LNCAP (cell line): ENCODE data around the gene FIZ1.

ENCODE experiments used
- CTCF ChIP-seq: fragments of 450-650 bp; IDR thresholded peaks from 2 replicates; pipeline ENCODE4 v1.5.1; 2017; ENCODE audit warnings: mild to moderate bottlenecking

FIZ1 gene

DNA sequence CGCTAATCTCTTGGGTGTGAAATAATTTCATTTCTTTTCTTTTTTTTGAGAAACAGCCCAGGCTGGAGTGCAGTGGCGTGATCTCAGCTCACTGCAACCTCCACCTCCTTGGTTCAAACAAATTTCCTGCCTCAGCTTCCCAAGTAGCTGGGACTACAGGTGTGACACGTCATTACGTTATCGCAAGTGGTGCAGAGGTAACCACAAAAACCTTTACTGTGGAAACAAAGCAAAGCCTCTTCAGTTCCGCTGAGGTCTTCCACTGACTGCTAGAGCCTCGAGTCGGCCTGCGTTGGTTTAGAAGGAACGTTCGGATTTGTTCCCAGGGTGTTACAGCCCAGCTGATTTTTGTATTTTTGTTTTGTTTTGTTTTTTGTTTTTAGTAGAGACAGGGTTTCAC lies 27.0 kb upstream of the FIZ1 start:
- TF ChIP-seq CTCF: no peak

DNA sequence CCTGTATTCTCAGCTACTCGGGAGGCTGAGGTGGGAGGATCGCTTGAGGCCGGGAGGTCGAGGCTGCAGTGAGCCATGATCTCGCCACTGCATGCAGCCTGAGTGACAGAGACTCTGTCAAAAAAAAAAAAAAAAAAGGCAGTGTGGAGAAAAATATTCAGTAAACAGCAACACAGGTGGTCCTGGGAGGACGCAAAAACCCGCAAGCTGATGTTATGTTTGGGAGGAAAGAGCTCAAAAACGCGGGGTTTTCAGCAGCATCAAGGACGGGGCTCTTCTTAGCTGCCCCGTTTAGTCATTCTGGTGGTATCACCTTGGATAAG lies 25.6 kb upstream of the FIZ1 start:
- TF ChIP-seq CTCF: no peak

DNA sequence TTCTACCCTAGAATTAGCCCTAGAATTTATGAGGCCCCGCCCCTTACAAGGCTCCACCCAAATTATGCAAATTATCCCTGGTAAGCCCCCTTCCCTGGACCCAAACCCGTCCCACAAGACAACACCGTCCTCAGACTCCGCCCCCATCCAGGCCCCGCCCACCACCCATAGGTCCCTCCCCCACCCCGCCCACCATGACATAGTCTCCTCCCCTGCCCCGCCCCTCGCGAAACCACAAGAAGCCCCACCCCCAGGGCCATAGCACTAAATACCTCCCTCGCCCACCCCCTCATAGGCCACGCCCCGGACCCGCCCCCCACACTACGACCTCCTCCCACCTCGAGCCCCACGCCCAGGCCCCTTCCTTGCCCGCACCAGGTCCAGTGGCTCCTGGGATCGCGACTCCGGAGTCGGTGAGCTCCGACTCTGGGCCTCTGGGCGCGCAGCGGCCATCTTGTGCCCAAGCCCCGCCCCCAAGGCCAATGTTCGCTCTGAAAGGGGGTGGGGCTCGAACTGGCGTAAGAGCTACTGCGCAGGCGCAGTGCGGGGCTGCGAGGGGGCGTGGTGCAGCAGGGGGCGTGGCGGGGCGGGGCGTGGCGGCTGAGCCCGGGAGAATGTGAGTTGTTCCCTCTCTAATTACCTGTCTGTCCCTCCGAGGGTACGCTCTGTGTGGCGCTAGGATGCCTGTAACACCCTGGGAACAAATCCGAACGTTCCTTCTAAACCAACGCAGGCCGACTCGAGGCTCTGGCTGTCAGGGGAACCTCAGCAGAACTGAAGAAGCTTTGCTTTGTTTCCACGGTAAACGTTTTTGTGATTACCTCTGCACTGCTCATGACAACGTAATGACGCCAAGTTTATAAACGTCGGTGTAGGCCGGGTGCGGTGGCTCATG lies 25.0 kb upstream of the FIZ1 start, which contains the start of gene ZNF784:
TSS of gene ZNF784 (minus strand) at position 458 of the 895 bp plus-strand sequence. CDS start at position 453, 5 bp downstream.
- TF ChIP-seq CTCF: no peak

DNA sequence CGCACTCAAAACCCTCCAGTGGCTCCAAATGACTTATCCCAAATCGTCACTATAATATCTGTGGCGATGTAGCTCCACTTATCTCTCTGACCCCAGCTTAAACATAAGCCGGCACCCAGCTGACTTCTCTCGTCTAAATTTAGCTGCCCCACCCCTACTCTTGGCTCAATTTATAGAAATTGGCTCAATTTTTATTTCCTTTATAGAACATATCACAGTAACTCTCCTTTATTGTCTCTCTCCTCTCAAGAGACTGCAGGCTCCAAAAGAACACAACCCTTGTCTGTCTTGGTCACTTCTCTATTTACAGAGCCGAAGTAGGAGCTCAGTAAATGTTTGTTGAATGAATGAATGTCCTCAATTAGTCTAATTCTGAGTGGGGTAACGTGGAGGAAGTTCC lies 24.2 kb upstream of the FIZ1 start:
- no peak for TF ChIP-seq CTCF

DNA sequence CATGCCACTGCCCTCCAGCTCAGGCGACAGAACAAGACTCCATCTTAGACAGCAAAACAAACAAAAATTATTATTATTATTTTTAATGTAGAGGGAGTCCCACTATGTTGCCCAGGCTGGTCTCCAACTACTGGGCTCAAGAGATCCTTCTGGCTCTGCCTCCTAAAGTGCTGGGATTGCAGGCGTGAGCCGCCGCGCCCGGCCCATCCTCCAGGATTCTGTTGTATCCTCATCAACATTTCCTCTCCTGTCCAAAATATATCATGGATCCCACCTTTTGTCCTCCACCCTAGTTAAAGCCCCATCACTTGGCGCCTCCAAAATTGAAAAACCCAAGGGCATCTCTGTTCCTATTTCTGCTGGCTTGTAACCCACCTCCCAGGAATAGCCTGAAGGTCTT lies 23.8 kb upstream of the FIZ1 start:
- no peak for TF ChIP-seq CTCF

DNA sequence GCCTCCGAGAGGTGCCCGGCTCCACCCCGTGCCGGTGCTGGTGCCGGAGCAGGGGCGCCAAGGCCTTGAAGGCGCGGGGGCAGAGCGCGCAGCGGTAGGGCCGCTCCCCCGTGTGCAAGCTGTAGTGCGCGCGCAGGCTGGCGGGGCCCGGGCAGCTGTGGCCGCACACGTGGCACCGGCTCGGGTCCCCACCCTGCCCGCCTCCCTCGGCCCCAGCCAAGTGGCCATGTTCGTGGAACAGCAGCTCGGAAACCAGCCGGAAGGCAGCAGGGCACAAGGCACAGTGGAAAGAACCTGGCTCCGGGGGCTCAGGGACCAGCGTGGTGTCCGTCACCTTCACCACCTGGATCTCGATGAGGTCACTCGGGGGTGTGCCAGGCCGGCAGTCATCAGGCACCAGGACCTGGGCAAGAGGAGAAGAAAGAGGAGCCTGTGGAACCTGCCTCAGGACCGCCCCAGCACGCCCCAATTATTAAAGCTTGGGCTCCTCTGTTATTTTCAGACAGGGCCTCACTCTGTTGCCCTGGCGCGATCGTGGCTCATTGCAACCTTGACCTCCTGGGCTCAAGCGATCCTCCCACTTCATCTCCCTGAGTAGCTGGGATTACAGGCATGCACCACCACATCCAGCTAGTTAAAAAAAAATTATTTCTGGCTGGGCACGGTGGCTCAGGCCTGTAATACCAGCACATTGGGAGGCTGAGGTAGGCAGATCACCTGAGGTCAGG lies 23.1 kb upstream of the FIZ1 start:
- no peak for TF ChIP-seq CTCF

DNA sequence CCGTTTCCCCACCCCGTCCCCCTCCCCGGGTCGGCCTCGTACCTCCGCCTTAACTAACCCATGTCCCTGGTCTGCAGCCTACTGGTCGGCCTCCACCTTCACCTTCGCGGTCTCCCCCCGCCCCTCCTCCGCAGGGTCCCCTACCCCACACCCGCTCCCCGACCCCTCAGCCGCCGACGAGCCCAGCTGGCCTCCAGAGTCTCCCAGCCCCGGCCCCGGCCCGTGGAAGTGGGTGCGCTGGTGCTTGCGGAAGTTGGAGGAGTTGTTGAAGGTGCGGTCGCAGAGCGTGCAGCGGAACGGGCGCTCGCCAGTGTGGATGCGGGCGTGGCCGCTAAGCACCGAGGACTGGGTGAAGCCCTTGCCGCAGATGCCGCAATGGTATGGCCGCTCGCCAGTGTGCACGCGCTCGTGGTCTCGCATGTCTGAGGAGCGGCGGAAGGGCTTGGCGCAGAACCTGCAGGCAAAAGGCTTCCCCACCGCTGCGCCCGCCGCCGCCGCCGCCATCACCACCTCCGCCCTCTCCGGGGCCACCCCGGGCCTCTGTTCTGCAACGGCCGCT lies 22.4 kb upstream of the FIZ1 start:
- TF ChIP-seq CTCF: no peak
